Breast epithelium (tissue), 4 donors: ENCODE data around the gene SAMSN1. TPM values are rescaled to one million over a fixed set of nuclear protein-coding genes. Genes with fewer than 3 reads are reported as not detected.

Source experiments
- DNase-seq, 2 donors: peaks; one replicate each; pipeline ENCODE4 v3.0.0-alpha.2; 2019; ENCODE audit warnings: low spot score in 2 of 2
- H3K27ac ChIP-seq, 2 donors: fragments of 200-600 bp; sonication (generic) in 1 of 2; one replicate each; pipeline ENCODE4 v1.5.1; 2016 to 2019; ENCODE audit warnings: mild to moderate bottlenecking in 1 of 2
- H3K27me3 ChIP-seq, 2 donors: fragments of 200-600 bp; sonication (generic) in 1 of 2; one replicate each; pipeline versions ENCODE4 v1.5.1 to v1.6.0; 2017 to 2019; ENCODE audit warnings: control low read depth in 1 of 2, mild to moderate bottlenecking in 1 of 2
- H3K36me3 ChIP-seq: fragments of 200-600 bp; one replicate; pipeline ENCODE4 v1.5.1; 2019
- H3K4me1 ChIP-seq, 2 donors: fragments of 200-600 bp; sonication (generic); one replicate each; pipeline ENCODE4 v1.5.1; 2016 to 2019; ENCODE audit warnings: control low read depth in 1 of 2
- H3K4me3 ChIP-seq, 3 donors: fragments of 200-600 bp; sonication (generic); 1 replicate in 2 of 3; 2 replicates in 1 of 3; pipeline ENCODE4 v1.5.1; 2016 to 2019; ENCODE audit warnings: mild to moderate bottlenecking in 3 of 3, moderate library complexity in 2 of 3
- H3K9me3 ChIP-seq, 2 donors: fragments of 200-600 bp; sonication (generic) in 1 of 2; one replicate each; pipeline ENCODE4 v1.5.1; 2016 to 2019; ENCODE audit warnings: control low read depth in 1 of 2
- POLR2A ChIP-seq: fragments of 450-650 bp; IDR thresholded peaks from one replicate; pipeline ENCODE4 v1.6.1; 2016; ENCODE audit warnings: antibody characterized with exemption, mild to moderate bottlenecking, moderate library complexity
- POLR2AphosphoS5 ChIP-seq, 3 donors: sonication (generic); formaldehyde crosslinking; IDR thresholded peaks; one replicate each; pipeline ENCODE4 v1.6.1; 2017; ENCODE audit warnings: antibody characterized with exemption in 3 of 3
- intact Hi-C: fragments of 100-400 bp; cut with DNase I; formaldehyde crosslinking; loops from one replicate; pipeline ENCODE4 v1.15.1; 2023; ENCODE audit warnings: low total_unique reads
- total RNA-seq, 3 donors: library from RNA; depleted of rRNA; stranded (reverse); fragments of >200 nt; gene quantifications; one replicate each; pipeline ENCODE4 v1.1.0, GENCODE V29; 2016
- TF ChIP-seq, protein P1 (sequence below), 3 donors: fragments of 450-650 bp; IDR thresholded peaks; one replicate each; pipeline ENCODE4 v1.5.1; 2016 to 2017; ENCODE audit warnings: antibody characterized with exemption in 3 of 3, mild to moderate bottlenecking in 3 of 3, moderate library complexity in 3 of 3

Gene SAMSN1
- total RNA-seq, 3 donors from 2014 or later: 7.5 to 15.4 (median 11.4) TPM

DNA sequence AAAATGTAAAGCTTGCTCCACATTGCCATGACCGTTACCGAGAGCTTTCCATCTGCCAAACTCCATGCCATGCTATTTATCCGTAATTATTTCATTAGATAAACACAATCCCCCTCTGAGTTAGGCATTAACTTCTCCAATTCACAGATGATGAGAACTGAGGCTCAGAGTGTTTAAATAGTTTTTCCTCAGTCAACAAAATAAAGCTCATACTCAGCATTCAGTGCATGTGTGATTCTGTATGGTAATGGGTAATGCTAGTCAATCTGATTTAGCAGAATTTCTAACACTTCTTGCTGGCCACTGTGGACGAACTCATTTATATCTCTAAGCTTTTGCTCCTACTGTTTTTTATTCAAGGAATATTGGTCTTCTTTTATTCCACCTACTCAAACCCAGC lies 17.3 kb downstream of the SAMSN1 start:
- intact Hi-C loops: no loop called here
- Histone ChIP-seq H3K9me3 (no peaks in the 10 kb centered on the region), H3K36me3 (no peaks in the 10 kb centered on the region), H3K4me1 (no peaks in the 10 kb centered on the region), H3K27me3 (no peaks in the 10 kb centered on the region), H3K4me3 (no peak overlapping the region), H3K27ac (no peak overlapping the region)
- TF ChIP-seq, protein P1, sequence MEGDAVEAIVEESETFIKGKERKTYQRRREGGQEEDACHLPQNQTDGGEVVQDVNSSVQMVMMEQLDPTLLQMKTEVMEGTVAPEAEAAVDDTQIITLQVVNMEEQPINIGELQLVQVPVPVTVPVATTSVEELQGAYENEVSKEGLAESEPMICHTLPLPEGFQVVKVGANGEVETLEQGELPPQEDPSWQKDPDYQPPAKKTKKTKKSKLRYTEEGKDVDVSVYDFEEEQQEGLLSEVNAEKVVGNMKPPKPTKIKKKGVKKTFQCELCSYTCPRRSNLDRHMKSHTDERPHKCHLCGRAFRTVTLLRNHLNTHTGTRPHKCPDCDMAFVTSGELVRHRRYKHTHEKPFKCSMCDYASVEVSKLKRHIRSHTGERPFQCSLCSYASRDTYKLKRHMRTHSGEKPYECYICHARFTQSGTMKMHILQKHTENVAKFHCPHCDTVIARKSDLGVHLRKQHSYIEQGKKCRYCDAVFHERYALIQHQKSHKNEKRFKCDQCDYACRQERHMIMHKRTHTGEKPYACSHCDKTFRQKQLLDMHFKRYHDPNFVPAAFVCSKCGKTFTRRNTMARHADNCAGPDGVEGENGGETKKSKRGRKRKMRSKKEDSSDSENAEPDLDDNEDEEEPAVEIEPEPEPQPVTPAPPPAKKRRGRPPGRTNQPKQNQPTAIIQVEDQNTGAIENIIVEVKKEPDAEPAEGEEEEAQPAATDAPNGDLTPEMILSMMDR (IDR thresholded peaks at IDR 0.05): no peak
- no peak for TF ChIP-seq POLR2A
- no peak for TF ChIP-seq POLR2AphosphoS5 (IDR thresholded peaks at IDR 0.05)
- no peak for DNase-seq

DNA sequence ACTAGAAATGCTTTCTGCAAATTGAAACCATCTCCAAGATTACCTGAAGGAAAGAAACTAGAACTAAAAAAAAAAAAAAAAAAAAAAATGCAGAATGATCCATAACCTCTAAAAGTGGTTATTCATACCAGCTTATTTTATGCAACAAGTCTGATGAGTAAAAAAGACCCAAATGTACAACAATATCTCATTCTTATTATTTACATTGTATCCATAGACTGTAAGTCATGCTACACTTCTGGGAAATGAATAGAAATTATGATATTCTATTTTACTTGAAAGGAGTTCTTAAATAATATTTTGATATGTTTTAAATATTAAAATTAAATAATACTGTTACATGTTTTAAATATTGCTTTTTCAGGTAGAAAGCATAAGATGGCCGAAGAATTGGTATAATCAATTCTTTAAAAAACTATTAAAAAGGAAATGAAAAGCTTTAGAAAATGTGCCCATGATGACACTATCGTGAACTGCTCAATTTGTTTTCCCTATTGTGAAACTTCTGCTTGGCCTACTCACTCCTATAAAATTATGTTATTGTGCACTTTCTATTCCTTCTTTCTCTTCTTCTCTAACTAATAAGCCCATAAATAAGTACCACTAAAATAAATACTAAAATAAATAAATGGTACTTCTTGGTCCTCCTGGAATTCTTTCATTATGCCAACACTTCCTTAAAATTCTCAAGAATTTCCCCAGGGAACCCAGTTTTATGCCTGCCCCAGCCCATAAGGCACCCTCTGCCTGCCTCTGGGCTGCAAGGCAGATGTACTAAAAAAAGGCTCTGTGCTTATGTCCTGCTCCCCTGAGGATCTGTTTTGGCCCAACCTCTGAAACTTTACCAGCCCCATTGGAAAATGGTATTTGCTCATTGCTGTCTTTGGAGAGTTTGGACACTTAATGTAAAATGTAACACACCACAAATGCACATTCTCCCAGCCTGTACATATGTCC lies 18.1 kb downstream of the SAMSN1 start:
- no peaks in the 10 kb centered on the region for H3K9me3 ChIP-seq
- no peak for TF ChIP-seq POLR2AphosphoS5 (IDR thresholded peaks at IDR 0.05)
- TF ChIP-seq POLR2A: no peak
- TF ChIP-seq, protein P1 (IDR thresholded peaks at IDR 0.05): no peak
- no peak overlapping the region for H3K27ac ChIP-seq
- no peaks in the 10 kb centered on the region for H3K4me1 ChIP-seq
- no peak for DNase-seq
- no peaks in the 10 kb centered on the region for H3K36me3 ChIP-seq
- H3K4me3 ChIP-seq: no peak overlapping the region
- intact Hi-C loops: no loop called here
- H3K27me3 ChIP-seq: no peaks in the 10 kb centered on the region

DNA sequence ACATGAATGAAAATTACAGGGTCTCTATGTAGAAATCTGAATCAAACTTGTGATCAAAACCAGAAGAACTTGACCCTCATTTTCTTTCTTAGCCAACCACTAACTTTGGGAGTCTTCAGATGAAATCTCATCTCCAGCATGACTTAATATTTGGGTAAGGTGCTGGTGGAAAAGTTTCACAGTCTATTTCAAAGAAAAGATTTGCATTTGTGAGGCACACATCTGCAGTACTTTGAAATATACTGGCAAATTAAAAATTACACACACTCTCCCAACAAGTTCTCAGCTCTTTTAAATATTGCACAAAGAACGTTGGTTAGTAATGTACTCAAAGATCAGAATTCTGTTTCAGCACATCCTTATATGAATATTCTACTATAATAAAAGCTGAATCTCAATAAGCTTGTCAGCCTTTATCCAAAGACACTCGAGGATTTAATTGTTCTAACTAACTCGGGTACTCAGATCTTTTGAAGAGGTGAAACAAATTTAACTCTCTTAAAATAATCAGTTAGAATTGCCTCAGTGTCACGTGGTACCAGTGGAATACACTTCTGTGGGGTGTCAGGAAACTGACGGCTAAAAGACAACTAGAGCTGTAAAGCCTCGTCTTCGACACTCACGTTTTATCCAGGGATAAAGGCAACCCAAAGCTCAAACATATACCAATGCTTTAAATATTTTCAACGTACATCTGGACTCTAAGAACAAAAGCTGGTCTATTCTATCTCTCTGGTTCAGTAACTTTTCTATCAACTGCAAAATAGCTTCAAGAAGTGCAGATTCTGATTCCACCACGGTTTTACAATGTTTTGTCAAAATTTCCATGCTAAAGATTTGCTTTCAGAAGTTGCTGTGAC lies 19.0 kb downstream of the SAMSN1 start:
- H3K27me3 ChIP-seq: no peaks in the 10 kb centered on the region
- intact Hi-C loops: no loop called here
- no peak for DNase-seq
- H3K9me3 ChIP-seq: no peaks in the 10 kb centered on the region
- no peaks in the 10 kb centered on the region for H3K4me1 ChIP-seq
- H3K4me3 ChIP-seq: no peak overlapping the region
- TF ChIP-seq POLR2AphosphoS5 (IDR thresholded peaks at IDR 0.05) (no peak), POLR2A (no peak)
- no peaks in the 10 kb centered on the region for H3K36me3 ChIP-seq
- H3K27ac ChIP-seq: no peak overlapping the region

DNA sequence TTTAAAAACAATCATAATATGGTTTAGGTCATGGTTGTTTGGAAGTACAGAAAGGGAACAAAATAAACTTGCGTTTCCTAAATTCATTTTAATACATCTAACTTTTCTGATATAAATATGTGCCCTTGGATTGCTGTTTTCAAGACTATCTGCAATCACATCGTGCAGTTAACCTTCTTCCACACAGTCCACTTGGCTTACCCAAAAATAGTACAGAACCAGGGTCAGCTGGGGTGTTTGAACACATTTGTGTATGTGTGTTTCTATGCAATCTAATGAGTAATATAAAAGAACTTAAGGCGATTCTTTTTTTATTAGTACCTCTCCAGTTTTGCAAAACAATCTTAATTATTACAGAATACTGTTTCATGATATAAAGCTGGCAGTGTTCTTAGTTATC lies 19.9 kb downstream of the SAMSN1 start:
- TF ChIP-seq POLR2AphosphoS5 (IDR thresholded peaks at IDR 0.05) (no peak), POLR2A (no peak)
- TF ChIP-seq, protein P1 (IDR thresholded peaks at IDR 0.05): no peak
- DNase-seq: no peak
- Histone ChIP-seq H3K27me3 (no peaks in the 10 kb centered on the region), H3K4me3 (no peak overlapping the region), H3K36me3 (no peaks in the 10 kb centered on the region), H3K4me1 (no peaks in the 10 kb centered on the region), H3K27ac (no peak overlapping the region), H3K9me3 (no peaks in the 10 kb centered on the region)
- intact Hi-C loops: no loop called here

DNA sequence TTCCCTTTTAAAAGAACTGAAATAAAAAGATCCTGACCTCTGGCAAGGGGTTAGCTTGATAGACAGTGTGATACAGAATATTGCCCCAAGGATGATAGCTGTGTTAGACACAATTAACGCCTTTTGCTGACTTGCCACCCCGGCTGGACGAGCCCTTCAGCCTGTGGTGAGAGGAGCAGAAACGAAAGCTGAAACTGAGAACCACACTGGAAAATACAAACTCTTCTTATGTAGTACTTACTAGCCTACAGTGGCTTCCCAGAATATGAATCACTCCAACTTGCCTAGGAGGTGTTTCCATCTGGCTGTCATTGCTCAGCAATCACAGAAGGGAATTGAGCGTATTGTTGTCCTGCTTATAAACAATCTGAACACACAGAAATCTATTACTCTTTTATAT lies 22.9 kb downstream of the SAMSN1 start:
- H3K4me3 ChIP-seq: no peak overlapping the region
- no peak for DNase-seq
- intact Hi-C loops: no loop called here
- H3K4me1 ChIP-seq: no peaks in the 10 kb centered on the region
- H3K27ac ChIP-seq: no peak overlapping the region
- TF ChIP-seq POLR2AphosphoS5 (IDR thresholded peaks at IDR 0.05) (no peak), POLR2A (no peak)
- TF ChIP-seq, protein P1 (IDR thresholded peaks at IDR 0.05): no peak
- no peaks in the 10 kb centered on the region for H3K9me3 ChIP-seq
- H3K27me3 ChIP-seq: no peaks in the 10 kb centered on the region
- no peaks in the 10 kb centered on the region for H3K36me3 ChIP-seq
